GM21423 (cell line): ENCODE measurements around the gene CAPN14.

ENCODE experiments used
- ATAC-seq: cut with Tn5 transposase; IDR thresholded peaks from one replicate; pipeline ENCODE4 v1.9.1; 2021; ENCODE audit warnings: mild to moderate bottlenecking, moderate library complexity; ENCODE audit not compliant: unreplicated experiment

The CAPN14 gene

DNA sequence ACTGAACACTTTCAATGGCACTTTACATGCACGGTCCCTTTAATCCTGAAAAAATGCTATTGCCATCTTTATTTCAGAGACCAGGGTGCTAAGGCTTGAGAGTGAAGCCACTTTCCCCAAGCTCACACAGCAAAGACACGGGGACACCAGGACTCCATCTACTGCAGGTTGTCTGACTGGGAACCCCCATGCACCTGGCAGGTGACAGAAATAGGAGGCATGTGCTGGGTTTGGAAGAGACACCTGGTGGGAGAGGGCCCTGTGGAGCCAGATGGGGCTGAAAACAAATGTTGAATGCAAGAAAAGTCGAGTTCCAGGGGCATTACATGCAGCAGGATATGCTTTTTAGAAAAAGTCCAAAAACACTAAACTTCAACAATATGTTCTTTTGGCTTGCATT lies 11.4 kb upstream of the CAPN14 start:
- no peak for ATAC-seq

GRCh38 chr2:31227711-31228125 lies 10.4 kb upstream of the CAPN14 start:
- no peak for ATAC-seq

- ATAC-seq, result no peak
Observed at GRCh38 chr2:31227110-31227509, 9.8 kb upstream of the CAPN14 start.

GRCh38 chr2:31226266-31226665 lies 9.0 kb upstream of the CAPN14 start:
- ATAC-seq, result no peak

DNA sequence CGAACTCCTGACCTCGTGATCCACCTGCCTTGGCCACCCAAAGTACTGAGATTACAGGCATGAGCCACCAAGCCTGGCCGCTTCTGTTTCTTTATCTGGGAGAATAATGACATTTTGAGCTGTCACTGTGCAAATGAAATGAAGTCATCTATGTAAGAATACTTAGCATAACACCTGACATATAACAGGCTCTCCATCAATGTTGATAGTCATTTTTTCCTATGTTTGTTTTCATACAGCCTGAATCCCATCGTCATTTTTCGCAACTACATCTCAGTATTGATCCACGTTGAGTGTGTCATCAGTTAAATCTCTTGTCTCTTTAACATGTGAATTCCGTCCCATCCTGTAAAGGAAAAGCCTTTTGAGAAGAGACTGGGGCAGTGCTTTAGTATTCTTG lies 6.4 kb upstream of the CAPN14 start:
- no peak for ATAC-seq

GRCh38 chr2:31223026-31223425 lies 5.7 kb upstream of the CAPN14 start:
- no peak for ATAC-seq

DNA sequence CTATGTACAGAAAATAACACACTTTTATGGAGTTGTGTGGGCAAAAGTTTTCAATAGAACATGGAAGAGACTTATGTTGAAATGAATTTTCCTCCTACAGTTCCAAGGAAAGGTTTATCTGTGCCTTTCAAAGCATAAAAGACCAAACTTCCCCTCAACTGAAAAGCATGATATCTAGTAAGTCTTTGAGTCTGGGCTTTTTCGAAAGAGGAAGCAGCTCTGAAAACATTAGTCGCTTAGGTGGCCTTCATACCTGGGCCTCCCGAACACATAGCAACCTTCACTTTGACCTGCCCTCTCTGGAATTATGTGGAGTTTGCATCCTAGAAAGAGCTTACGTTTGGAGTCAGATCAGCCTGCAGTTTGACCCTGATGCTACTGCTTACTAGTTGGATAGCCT lies 4.8 kb upstream of the CAPN14 start:
- ATAC-seq, result no peak

- no peak for ATAC-seq
Observed at GRCh38 chr2:31221544-31221943, 4.2 kb upstream of the CAPN14 start.

DNA sequence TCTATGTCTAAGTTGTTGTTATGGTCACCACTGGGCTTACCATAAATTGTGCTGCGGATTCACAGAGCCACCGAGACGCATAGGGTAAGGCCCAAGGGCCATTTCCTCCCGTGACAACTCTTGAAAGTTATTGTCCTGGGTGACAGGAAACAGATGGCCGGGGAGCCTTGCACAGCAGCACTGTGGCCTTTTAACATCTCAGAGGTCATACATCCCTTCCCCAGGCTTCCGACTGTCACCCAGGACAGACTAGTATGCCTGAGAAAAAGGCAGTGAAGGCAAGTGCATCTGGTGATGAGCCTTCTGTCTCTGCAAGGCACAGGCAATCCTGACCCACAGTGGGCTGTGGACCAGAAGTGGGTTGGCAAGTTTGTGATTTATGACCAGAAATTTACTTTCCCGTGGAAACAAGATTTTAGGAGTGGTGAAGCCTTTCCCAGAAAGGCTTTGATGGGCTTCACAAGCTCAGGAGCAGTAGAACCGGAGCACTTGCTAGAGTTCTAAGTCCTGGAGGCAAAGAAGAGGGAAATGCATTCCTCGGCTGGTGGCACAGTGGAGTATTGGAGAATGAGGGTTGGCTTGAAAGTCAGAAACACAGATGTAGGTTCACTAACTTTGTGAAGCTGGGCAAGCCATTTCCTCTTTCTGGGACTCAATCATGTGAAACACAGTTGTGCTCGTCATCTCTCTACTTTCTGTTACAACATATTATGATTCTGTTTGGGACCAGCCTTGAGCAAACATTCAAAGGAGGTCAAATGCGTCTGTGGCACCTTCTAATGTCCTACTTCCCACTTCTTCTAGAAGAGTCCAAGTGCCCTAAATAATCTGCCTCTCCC lies 2.0 kb upstream of the CAPN14 start:
- peak; percentile 74 for ATAC-seq

DNA sequence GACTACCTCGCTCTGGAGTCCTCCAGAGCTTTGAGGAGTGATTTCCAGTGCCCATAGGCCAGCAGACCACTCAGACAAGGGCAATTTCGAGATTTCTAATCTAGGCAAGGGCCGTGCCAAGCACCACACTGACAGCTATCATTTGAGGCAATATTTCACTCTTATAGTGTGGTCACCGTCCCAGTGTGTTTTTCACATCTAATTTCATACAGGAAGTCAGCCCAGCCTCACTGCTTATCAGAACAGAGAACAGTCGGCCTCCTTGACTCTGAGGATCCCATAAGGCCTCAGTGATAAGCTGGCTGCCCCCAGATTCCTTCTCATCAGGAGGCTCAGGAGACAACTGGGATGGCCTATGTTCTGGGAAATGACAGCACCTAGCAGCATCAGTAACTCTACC lies 581 bp downstream of the CAPN14 start:
- peak; percentile 33 for ATAC-seq

GRCh38 chr2:31214444-31214915 lies 2.8 kb downstream of the CAPN14 start:
- no peak for ATAC-seq

DNA sequence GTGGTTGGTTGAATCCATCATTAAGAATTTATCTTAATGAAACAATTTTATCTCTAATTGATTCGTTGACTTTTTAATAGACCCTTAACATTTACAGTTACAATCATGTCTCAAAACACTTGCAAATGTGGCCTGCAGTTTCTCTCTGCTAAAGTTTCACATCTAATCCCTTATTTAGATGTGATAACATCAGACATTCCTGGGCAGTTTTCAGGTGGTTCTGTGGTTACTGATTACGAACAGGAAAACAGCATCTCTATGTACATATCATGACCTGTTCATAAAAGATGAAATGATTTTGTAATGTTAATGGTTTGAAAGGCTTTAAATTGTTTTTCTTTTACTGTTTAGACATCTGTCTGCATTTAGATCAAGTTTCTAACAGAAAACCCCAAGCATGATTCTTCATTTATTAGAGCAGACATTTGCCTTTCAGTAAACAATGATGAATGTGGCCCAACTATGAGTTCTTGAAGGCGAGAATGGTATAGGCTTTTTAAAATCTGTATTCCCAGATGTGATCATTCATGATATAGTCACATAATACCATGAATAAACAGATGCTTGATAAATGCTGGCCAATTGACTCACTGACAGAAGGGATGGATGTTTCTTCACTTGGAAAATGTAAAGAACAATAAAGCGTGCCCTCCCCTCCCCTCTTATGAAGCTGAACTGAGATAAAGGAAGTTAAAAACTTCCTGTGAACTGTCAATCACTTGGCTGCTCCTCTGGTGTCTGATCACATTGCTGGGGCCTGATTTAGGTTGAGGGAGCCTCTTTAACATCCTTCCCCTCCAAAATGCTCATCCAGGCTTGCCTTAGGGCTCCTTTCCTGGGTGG lies 3.5 kb downstream of the CAPN14 start:
- ATAC-seq, result no peak

DNA sequence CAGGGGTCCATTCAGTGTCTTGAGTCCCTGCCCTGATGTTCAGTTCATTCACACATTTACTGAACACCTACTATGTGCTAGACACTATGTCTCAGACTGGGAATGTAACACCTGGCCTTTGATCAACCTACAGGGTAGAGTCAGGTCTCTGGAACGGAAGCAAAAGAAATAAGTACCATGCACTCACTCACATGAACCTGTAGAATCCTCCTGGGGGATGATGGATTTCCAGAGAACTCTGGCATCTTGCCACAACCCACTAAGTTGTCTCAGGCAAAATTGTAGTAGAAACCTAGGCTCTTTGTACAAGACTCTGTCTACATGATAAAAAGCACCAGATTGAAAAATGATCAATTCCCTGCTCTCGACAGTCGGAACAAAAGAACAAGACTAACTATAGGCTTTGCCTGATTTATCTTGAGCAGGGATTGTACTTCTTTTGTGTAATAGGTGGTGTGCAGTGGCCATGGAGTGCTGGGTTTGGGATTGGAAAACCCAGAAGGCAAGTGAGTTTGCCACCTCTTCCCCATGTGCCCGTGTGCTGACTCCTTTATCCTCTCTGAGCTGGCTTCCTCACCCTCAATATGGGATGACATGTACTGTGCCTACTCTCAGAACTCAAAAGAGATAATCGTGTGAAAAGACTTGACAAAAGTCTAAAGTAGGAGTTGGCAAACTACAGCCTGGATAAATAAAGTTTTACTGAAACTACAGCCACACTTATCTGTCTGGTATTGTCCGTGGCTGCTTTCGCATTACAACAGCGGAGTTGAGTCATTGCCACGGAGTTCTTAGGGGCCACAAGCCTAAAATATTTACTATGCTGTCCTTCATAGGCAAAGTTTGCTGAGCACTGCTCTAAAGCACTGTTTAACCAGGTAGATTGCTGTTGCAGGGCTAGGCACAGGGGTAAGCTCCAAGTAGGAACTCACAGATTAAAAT lies 4.4 kb downstream of the CAPN14 start:
- no peak for ATAC-seq

DNA sequence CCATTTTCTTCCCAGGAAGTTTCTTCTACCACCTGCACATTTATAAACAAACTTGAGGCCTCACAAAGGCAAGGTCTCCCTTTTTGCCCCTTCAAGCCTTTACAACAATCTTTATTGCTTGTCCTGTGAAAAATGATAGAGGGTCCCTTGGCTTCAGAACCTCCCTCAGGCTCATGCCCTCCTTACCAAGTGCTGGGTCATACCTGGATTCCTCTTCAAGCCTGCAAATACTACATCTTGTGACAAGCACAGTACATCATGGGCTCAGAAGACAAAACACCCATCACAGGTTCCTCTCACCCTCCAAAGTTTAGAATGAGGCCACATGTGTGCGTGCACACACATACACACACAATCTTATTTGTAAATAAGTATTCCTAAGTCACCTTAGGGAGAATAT lies 9.1 kb downstream of the CAPN14 start:
- ATAC-seq, result no peak

GRCh38 chr2:31207790-31208189 lies 9.5 kb downstream of the CAPN14 start:
- ATAC-seq, result no peak

- no peak for ATAC-seq
Observed at GRCh38 chr2:31205613-31206012, 11.7 kb downstream of the CAPN14 start.

DNA sequence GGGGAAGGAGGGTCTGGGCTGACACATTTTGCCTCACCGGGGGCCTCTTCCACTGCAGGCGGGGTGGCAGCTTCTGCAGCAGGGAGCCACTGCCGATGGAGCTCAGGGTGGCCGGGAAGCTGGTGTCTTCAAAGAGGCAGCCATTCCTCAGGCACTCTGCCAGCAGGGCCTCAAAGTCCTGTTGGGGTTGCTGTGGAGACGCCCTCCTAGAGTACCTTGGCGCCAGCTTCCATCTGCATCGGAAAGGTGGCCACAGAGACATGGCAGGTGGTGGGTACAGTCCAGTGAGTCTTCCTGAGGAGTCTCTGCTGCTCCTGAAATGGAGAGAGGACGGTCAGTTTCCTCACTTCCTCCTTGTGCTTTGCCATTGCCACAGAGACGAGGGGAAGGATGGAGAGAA lies 12.1 kb downstream of the CAPN14 start:
- no peak for ATAC-seq

DNA sequence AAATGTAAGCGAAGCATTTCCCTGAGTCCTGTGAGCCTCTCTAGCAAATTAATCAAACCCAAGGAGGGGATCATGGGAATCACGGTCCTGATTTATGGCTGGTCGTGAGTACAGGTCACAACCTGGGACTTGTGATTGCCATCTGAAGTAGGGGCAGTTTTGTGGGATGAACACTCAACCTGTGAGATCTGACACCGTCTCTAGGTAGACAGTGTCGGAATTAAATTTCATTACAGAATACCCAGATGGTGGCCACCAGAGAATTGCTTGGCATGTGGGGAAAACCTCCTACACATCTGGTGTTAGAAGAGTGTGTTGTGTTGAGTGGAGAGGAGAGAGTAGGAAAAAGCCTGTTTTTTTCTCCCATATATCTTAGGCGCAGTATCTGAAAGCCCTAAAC lies 12.5 kb downstream of the CAPN14 start:
- ATAC-seq, result no peak

- ATAC-seq, result no peak
Observed at GRCh38 chr2:31203916-31204315, 13.4 kb downstream of the CAPN14 start.

GRCh38 chr2:31202833-31203232 lies 14.5 kb downstream of the CAPN14 start:
- no peak for ATAC-seq

- no peak for ATAC-seq
Observed at GRCh38 chr2:31202041-31202440, 15.3 kb downstream of the CAPN14 start.
